Fibroblast of mammary gland (primary cell): ENCODE measurements around the gene FAM161B.

Source experiments
- DNase-seq: peaks from one replicate; pipeline ENCODE4 v3.0.0-alpha.2; 2010; ENCODE audit warnings: low read depth
- H3K4me3 ChIP-seq: 2 replicates; pipeline ENCODE4 v1.5.1; 2011; ENCODE audit warnings: low read depth, mild to moderate bottlenecking, low read length, moderate library complexity; ENCODE audit not compliant: control insufficient read depth
- CTCF ChIP-seq: conservative IDR thresholded peaks from 2 replicates; pipeline ENCODE4 v1.5.1; 2011; ENCODE audit warnings: low read depth, low read length, inconsistent platforms; ENCODE audit not compliant: control insufficient read depth, insufficient read depth

FAM161B gene

GRCh38 chr14:73968885-73969284 lies 19.0 kb upstream of the FAM161B start:
- TF ChIP-seq CTCF: no peak
- H3K4me3 ChIP-seq: no peak overlapping the region
- no peak for DNase-seq

GRCh38 chr14:73965216-73965615 lies 15.3 kb upstream of the FAM161B start:
- DNase-seq: no peak
- no peak for TF ChIP-seq CTCF

GRCh38 chr14:73961192-73961591 lies 11.3 kb upstream of the FAM161B start:
- H3K4me3 ChIP-seq: no peak overlapping the region
- TF ChIP-seq CTCF: no peak
- no peak for DNase-seq

More at GRCh38 chr14:73965216-73965615, 15.3 kb upstream of the FAM161B start:
- no peak overlapping the region for H3K4me3 ChIP-seq

- TF ChIP-seq CTCF: no peak
- H3K4me3 ChIP-seq: no peak overlapping the region
- no peak for DNase-seq
These were observed 8.7 kb upstream of the FAM161B start for GRCh38 chr14:73958591-73958990.

- no peak for TF ChIP-seq CTCF
- DNase-seq: no peak
- H3K4me3 ChIP-seq: no peak overlapping the region
These were observed 5.8 kb upstream of the FAM161B start for GRCh38 chr14:73955674-73956073.

- H3K4me3 ChIP-seq: no peak overlapping the region
- no peak for TF ChIP-seq CTCF
- DNase-seq: peak; percentile 82
These were observed 3.8 kb upstream of the FAM161B start for GRCh38 chr14:73953731-73954130.

GRCh38 chr14:73945159-73945670 lies 4.7 kb downstream of the FAM161B start:
- DNase-seq: no peak
- H3K4me3 ChIP-seq: no peak overlapping the region
- no peak for TF ChIP-seq CTCF
